Fibroblast of mammary gland (primary cell): Measurements from ENCODE around the gene TBC1D10A.
A peak's percentile ranks its signal among the peaks of the same experiment; 100 is the strongest.

Experiments
- DNase-seq: peaks from one replicate; pipeline ENCODE4 v3.0.0-alpha.2; 2010; ENCODE audit warnings: low read depth
- H3K4me3 ChIP-seq: 2 replicates; pipeline ENCODE4 v1.5.1; 2011; ENCODE audit warnings: low read depth, mild to moderate bottlenecking, low read length, moderate library complexity; ENCODE audit not compliant: control insufficient read depth
- TF ChIP-seq, protein P1 (sequence below): conservative IDR thresholded peaks from 2 replicates; pipeline ENCODE4 v1.5.1; 2011; ENCODE audit warnings: low read depth, low read length, inconsistent platforms; ENCODE audit not compliant: control insufficient read depth, insufficient read depth

Gene TBC1D10A

DNA sequence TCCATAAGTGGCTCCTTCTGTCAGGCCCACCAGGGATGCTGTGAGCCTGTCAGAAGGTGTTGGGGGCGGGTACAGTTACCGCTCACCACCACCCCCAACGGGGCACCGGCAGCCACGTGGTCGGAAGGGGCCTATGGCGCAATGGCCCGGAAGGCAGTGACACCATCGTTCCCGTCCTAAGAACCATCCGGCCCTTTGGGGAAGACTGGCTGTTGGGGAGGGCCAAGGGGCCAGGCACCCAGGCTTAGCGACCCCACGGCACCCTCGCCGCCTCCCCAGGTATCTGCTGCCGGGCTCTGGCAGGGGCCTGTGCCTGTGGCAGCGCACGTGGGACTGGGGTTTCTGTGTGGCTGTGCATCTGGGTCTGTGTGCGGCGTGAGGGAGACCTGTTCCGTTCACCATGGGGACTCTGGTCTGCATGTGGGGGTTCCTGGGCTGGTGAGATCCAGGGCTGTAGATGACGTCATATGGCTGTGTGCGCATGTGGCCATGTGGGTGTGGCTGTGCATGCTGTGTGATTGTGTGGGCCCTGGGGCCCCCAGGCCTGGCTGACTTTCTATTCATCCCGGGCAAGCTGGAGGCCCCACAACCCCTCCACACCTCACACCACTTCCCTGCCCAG is 60.8 kb downstream of the TBC1D10A start:
- peak; percentile 33 for DNase-seq
- no peak overlapping the region for H3K4me3 ChIP-seq
- TF ChIP-seq, protein P1, sequence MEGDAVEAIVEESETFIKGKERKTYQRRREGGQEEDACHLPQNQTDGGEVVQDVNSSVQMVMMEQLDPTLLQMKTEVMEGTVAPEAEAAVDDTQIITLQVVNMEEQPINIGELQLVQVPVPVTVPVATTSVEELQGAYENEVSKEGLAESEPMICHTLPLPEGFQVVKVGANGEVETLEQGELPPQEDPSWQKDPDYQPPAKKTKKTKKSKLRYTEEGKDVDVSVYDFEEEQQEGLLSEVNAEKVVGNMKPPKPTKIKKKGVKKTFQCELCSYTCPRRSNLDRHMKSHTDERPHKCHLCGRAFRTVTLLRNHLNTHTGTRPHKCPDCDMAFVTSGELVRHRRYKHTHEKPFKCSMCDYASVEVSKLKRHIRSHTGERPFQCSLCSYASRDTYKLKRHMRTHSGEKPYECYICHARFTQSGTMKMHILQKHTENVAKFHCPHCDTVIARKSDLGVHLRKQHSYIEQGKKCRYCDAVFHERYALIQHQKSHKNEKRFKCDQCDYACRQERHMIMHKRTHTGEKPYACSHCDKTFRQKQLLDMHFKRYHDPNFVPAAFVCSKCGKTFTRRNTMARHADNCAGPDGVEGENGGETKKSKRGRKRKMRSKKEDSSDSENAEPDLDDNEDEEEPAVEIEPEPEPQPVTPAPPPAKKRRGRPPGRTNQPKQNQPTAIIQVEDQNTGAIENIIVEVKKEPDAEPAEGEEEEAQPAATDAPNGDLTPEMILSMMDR, result no peak

DNA sequence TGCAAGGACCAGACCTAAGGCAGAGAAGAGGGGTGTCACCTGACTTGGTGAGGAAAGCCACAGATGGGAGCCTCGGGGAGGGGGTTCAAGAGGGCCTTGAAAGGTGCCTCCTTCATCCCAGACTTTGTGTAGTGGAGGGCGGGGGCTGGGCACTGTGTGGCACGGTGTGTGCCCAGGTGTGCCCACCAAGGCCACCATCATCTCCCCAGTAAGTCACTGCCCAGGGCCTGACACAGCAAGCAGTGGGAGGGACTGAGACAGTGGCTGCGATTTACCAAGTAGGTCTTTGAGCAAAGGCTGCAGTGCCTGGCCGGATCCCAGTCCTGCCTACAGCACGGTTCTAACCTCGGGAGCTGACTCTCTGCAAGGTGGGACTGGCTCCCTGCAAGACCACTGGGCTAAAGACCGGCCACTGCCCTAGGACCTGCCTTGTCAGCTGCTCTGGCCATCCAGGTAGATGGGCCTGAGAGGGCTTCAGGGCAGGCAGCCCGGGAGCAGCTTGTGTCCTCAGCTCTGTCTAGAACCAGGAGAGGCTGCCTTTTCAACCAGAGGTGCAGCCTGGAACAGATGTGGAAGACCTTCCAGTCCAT is 61.5 kb downstream of the TBC1D10A start:
- H3K4me3 ChIP-seq, result no peak overlapping the region
- DNase-seq, result no peak
- TF ChIP-seq, protein P1, result no peak

DNA sequence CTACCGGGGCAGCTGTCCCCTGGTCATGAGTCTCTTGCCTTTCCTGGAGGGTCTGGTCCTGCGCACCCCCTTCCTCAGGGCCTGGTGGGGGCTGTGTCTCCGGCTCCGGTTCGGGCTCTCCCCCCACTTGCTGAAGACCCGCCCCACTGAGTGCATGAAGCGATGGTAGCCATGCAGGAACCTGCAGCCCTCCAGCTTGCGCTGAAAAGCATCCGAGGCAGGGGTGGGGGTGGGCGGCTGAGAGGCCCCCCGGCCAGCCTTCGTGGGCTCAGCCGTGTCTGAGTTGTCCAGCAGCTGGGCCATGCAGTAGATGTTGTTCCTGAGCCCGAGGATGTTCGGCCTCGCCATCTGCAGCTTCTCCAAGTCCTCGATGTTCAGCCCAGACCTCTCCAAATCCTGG is 62.9 kb downstream of the TBC1D10A start:
- TF ChIP-seq, protein P1, result no peak
- no peak overlapping the region for H3K4me3 ChIP-seq
- DNase-seq, result no peak

DNA sequence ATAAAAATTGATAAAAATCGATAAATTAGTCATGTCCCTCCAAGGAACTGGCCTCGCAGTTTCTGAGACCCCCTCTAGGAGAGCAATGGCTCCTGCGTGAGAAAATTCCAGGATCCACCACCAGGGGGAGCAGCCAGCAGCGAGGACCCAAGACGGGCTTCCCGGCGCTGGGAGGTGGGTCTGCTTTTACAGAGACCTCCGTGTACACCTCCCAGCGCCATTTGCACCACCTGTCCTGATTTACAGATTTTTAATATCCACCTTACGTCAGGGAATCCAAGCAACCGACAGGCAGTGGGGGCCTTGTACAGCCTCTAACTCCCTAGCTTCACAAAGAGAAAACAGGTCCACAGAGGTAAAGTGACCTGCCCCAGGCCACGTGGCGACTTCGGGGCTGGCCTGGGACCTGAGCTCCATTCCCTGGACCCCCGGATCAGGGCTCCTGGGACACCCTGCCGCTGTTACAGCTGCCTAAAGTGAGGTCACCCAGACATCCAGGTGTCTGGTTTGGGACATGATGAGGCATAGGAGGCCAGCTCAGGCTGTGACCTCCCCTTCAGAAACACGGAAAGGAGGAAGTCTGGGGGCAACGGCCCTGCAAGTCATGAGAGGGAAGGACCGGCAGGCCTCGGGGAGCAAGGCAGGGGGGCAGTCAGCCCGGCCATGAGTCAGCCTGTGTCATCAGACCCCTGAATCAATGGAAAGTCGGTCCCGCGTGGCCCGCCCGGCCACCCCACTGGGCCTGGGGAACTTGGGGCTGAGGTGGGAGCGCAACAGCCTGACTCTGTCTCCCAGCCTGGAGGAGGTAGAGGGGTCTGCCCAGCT is 63.6 kb downstream of the TBC1D10A start:
- H3K4me3 ChIP-seq, result no peak overlapping the region
- TF ChIP-seq, protein P1, result peak; percentile 87
- DNase-seq, result peak; percentile 53

DNA sequence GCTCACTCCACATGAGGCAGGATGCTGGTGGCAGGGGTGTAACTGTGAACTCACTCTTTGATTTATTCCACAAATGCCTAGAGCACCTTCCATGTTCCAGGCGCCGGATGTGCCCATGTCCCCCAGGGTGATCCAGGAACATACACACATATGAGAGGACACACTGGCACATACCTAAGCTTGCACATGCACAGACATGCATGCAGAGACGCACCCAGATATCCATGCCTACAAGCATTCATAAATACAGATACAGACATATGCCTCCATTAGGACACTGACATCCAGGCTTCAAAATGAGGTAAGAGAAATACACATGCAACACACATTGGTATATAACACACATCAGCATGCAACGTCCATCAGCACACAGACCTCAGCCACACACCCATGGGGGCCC is 64.6 kb downstream of the TBC1D10A start:
- DNase-seq, result no peak
- TF ChIP-seq, protein P1, result no peak
- no peak overlapping the region for H3K4me3 ChIP-seq

DNA sequence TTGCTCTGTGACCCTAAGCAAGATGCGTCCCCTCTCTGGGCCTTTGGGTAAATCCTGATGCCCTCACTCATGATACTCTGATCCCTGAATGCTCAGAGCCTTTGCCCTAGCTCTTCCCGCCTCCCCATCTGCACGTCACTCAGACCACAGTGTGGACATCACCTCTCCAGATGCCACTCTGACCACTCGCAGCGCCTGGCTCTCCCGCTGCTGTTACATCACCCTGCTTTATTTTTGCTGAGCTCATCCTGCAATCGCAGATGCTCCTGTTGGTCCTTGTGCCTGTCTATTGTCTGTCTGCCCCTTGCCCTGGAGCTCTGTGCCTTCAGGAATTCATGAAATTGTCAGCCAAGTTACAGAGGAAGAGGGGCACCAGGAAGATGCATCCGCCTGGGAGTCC is 65.6 kb downstream of the TBC1D10A start:
- peak; percentile 45 for DNase-seq
- no peak overlapping the region for H3K4me3 ChIP-seq
- TF ChIP-seq, protein P1, result no peak
